ENCODE results near the gene GRIP2. TPM values are rescaled to one million over a fixed set of nuclear protein-coding genes. Genes with fewer than 3 reads are reported as not detected.

Gene GRIP2
- polyA plus RNA-seq, 1 donor (not counting 4 experiments of a cell fraction or from before 2014, with no cell fraction given): 0.01 TPM

DNA sequence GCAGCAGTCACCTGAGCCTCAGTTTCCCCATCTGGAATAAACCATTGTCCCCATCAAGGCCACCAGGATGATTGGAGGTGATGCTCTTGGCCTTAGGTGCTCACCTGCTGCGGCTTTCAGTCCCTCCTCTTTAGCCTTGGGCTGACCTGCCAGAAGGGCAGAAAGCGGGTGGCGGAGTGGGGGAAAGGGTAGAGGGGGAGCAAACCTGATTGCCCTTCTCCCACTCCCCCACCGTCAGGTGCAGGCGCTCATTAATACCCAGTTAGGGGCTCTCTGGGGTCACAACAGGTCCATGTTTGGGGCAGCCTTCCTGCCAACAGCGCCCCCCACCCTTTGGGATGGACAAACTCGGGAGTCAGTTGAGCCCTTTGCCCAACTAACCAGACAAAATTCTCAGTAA lies 50.5 kb downstream of the GRIP2 start:
- Histone ChIP-seq H3K27me3 (ENCODE audit: control insufficient read depth, extremely low read depth, insufficient read depth, low read length) (no peaks in the 10 kb centered on the region), H3K4me2 (ENCODE audit: control insufficient read depth, extremely low read depth, insufficient read depth, low read depth, low read length) (no peak overlapping the region), H3K9me1 (ENCODE audit: control insufficient read depth, extremely low read depth, insufficient read depth, low read length) (peaks cover 4% of the 10 kb centered on the region), H3K27ac (ENCODE audit: control insufficient read depth, insufficient read depth, low read length) (peak overlapping the region; percentile 2), H3K9ac (ENCODE audit: control insufficient read depth, extremely low read depth, insufficient read depth, low read length) (no peak overlapping the region), H3K9me3 (ENCODE audit: control insufficient read depth, low read depth, low read length) (no peaks in the 10 kb centered on the region), H3K36me3 (ENCODE audit: control insufficient read depth in 2 of 2, extremely low read depth in 1 of 2, insufficient read depth in 2 of 2, low read length in 2 of 2) (no peaks in the 10 kb centered on the region), H3K79me2 (ENCODE audit: control insufficient read depth, insufficient read depth, low read length) (no peaks in the 10 kb centered on the region), H2AFZ (ENCODE audit: control insufficient read depth, low read length) (no peak overlapping the region), H3K4me3 (ENCODE audit: control insufficient read depth in 2 of 3, extremely low read depth in 1 of 3, insufficient read depth in 2 of 3, low read depth in 1 of 3, low read length in 3 of 3) (no peak overlapping the region), H4K20me1 (ENCODE audit: control insufficient read depth, extremely low read depth, insufficient read depth, low read length) (no peaks in the 10 kb centered on the region), H3K4me1 (ENCODE audit: control insufficient read depth, extremely low read depth, insufficient read depth, low read length) (peaks cover 30% of the 10 kb centered on the region)
- DNase-seq (ENCODE audit: low read depth, low spot score): no peak
- TF ChIP-seq, protein P1, sequence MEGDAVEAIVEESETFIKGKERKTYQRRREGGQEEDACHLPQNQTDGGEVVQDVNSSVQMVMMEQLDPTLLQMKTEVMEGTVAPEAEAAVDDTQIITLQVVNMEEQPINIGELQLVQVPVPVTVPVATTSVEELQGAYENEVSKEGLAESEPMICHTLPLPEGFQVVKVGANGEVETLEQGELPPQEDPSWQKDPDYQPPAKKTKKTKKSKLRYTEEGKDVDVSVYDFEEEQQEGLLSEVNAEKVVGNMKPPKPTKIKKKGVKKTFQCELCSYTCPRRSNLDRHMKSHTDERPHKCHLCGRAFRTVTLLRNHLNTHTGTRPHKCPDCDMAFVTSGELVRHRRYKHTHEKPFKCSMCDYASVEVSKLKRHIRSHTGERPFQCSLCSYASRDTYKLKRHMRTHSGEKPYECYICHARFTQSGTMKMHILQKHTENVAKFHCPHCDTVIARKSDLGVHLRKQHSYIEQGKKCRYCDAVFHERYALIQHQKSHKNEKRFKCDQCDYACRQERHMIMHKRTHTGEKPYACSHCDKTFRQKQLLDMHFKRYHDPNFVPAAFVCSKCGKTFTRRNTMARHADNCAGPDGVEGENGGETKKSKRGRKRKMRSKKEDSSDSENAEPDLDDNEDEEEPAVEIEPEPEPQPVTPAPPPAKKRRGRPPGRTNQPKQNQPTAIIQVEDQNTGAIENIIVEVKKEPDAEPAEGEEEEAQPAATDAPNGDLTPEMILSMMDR (optimal IDR thresholded peaks at IDR 0.05 in 1 of 3, IDR thresholded peaks at IDR 0.05 in 1 of 3, conservative IDR thresholded peaks at IDR 0.05 in 1 of 3; ENCODE audit: extremely low read depth in 1 of 3, insufficient read depth in 2 of 3, low read length in 3 of 3): no peak
- TF ChIP-seq EZH2 (IDR thresholded peaks at IDR 0.05; ENCODE audit: low read length): no peak
- no peak for FAIRE-seq
- dilution Hi-C loops (cut with MboI; ENCODE audit: extremely low pct_ligation_motif_present, low sequenced_read_pairs): no loop called here

DNA sequence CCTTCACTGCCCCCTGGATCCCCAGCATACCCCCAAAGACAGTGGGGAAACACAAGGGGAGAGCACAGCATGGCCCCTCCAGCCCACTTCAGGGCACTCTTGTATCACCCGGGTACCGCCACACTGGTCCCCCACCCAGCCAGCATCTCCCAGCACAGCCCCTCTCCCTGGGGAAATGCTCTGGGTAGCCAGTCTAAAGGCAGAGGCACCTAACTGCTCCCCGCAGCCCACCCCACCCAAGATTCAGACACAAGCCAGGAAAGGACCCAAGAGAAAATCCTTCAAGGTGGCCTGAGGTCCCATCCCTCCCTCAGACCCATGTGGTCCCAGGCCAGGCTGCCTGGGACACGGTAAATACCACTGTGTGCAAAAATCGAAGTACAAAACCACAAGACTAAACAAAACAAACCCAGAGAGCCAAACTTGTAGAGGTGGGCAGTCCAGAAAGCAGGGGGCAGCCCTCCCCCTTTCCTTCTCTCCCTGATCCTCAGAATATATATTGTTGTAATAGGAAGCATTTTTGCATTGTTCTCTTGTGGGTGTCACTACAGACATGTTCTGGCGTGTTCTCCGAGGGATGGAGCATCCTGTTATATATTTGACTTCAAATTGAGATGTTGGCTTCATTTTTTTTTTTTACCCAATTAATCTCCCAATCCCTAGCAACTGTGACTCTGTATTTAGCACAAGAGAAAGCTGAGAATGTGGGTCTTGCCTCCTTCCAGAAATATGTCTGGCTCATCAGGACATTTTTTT lies 51.7 kb downstream of the GRIP2 start:
- no peaks in the 10 kb centered on the region for H3K27me3 ChIP-seq (ENCODE audit: control insufficient read depth, extremely low read depth, insufficient read depth, low read length)
- DNase-seq (ENCODE audit: low read depth, low spot score): no peak
- TF ChIP-seq EZH2 (IDR thresholded peaks at IDR 0.05; ENCODE audit: low read length): no peak
- TF ChIP-seq, protein P1 (optimal IDR thresholded peaks at IDR 0.05 in 1 of 3, IDR thresholded peaks at IDR 0.05 in 1 of 3, conservative IDR thresholded peaks at IDR 0.05 in 1 of 3; ENCODE audit: extremely low read depth in 1 of 3, insufficient read depth in 2 of 3, low read length in 3 of 3): no peak
- peak; percentile 78 for FAIRE-seq
- no peaks in the 10 kb centered on the region for H3K9me3 ChIP-seq (ENCODE audit: control insufficient read depth, low read depth, low read length)
- dilution Hi-C loops (cut with MboI; ENCODE audit: extremely low pct_ligation_motif_present, low sequenced_read_pairs): no loop called here
- peaks cover 4% of the 10 kb centered on the region for H3K9me1 ChIP-seq (ENCODE audit: control insufficient read depth, extremely low read depth, insufficient read depth, low read length)
- peak overlapping the region; percentile 72 for H3K4me2 ChIP-seq (ENCODE audit: control insufficient read depth, extremely low read depth, insufficient read depth, low read depth, low read length)
- peak overlapping the region in 1 of 3 experiments; percentile 25 for H3K4me3 ChIP-seq (ENCODE audit: control insufficient read depth in 2 of 3, extremely low read depth in 1 of 3, insufficient read depth in 2 of 3, low read depth in 1 of 3, low read length in 3 of 3)
- no peak overlapping the region for H2AFZ ChIP-seq (ENCODE audit: control insufficient read depth, low read length)
- H4K20me1 ChIP-seq (ENCODE audit: control insufficient read depth, extremely low read depth, insufficient read depth, low read length): no peaks in the 10 kb centered on the region
- H3K27ac ChIP-seq (ENCODE audit: control insufficient read depth, insufficient read depth, low read length): peak overlapping the region; percentile 17
- H3K9ac ChIP-seq (ENCODE audit: control insufficient read depth, extremely low read depth, insufficient read depth, low read length): peak overlapping the region; percentile 26
- no peaks in the 10 kb centered on the region for H3K36me3 ChIP-seq (ENCODE audit: control insufficient read depth in 2 of 2, extremely low read depth in 1 of 2, insufficient read depth in 2 of 2, low read length in 2 of 2)
- no peaks in the 10 kb centered on the region for H3K79me2 ChIP-seq (ENCODE audit: control insufficient read depth, insufficient read depth, low read length)
- H3K4me1 ChIP-seq (ENCODE audit: control insufficient read depth, extremely low read depth, insufficient read depth, low read length): peaks cover 30% of the 10 kb centered on the region
